ENCODE measurements around the gene SLAMF1.
"Not testable (repeated sequence)": the region's sequence is repeated elsewhere in the genome, so short reads cannot be mapped to it uniquely, and the experiment has no call there.

SLAMF1 gene

GRCh38 chr1:160665330-160666078 is 18.7 kb upstream of the SLAMF1 start:
- DNase-seq, result peak in 1 of 2 donors; percentile 39

GRCh38 chr1:160664573-160665051 is 17.8 kb upstream of the SLAMF1 start:
- DNase-seq, result peak in 1 of 2 donors; percentile 61

GRCh38 chr1:160662910-160663309 is 16.1 kb upstream of the SLAMF1 start:
- no peak for DNase-seq

- DNase-seq, result no peak
Observed at GRCh38 chr1:160659566-160659965, 12.7 kb upstream of the SLAMF1 start.

- DNase-seq, result no peak
Observed at GRCh38 chr1:160658814-160659193, 12.0 kb upstream of the SLAMF1 start.

GRCh38 chr1:160658162-160658813 is 11.4 kb upstream of the SLAMF1 start:
- DNase-seq, result no peak

- DNase-seq, result no peak
Observed at GRCh38 chr1:160657250-160657781, 10.5 kb upstream of the SLAMF1 start.

- no peak for DNase-seq
Observed at GRCh38 chr1:160656737-160657136, 9.9 kb upstream of the SLAMF1 start.

GRCh38 chr1:160653620-160654016 is 6.8 kb upstream of the SLAMF1 start:
- DNase-seq, result no peak

- DNase-seq, result no peak
Observed at GRCh38 chr1:160652924-160653619, 6.2 kb upstream of the SLAMF1 start.

- not testable (repeated sequence) for DNase-seq
Observed at GRCh38 chr1:160652065-160652641, 5.3 kb upstream of the SLAMF1 start.

- no peak for DNase-seq
Observed at GRCh38 chr1:160651433-160652064, 4.7 kb upstream of the SLAMF1 start.

GRCh38 chr1:160647329-160647720 is 481 bp upstream of the SLAMF1 start:
- DNase-seq, result no peak

- DNase-seq, result no peak
Observed at GRCh38 chr1:160646180-160646579, 664 bp downstream of the SLAMF1 start.

GRCh38 chr1:160645386-160646130 is 1.3 kb downstream of the SLAMF1 start:
- DNase-seq, result no peak

GRCh38 chr1:160644399-160644798 is 2.4 kb downstream of the SLAMF1 start:
- DNase-seq, result no peak

GRCh38 chr1:160643138-160643537 is 3.7 kb downstream of the SLAMF1 start:
- no peak for DNase-seq

- DNase-seq, result no peak
Observed at GRCh38 chr1:160642281-160642644, 4.6 kb downstream of the SLAMF1 start.

- DNase-seq, result no peak
Observed at GRCh38 chr1:160641323-160642280, 5.2 kb downstream of the SLAMF1 start.

GRCh38 chr1:160640359-160641123 is 6.3 kb downstream of the SLAMF1 start:
- peak in 1 of 2 donors; percentile 57 for DNase-seq
